ENCODE measurements around the gene KRTAP12-3.
"Not testable (repeated sequence)": the region's sequence is repeated elsewhere in the genome, so short reads cannot be mapped to it uniquely, and the experiment has no call there.

KRTAP12-3 gene, protein sequence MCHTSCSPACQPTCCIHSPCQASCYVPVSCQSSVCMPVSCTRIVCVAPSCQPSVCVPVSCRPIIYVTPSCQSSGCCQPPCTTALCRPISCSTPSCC

DNA sequence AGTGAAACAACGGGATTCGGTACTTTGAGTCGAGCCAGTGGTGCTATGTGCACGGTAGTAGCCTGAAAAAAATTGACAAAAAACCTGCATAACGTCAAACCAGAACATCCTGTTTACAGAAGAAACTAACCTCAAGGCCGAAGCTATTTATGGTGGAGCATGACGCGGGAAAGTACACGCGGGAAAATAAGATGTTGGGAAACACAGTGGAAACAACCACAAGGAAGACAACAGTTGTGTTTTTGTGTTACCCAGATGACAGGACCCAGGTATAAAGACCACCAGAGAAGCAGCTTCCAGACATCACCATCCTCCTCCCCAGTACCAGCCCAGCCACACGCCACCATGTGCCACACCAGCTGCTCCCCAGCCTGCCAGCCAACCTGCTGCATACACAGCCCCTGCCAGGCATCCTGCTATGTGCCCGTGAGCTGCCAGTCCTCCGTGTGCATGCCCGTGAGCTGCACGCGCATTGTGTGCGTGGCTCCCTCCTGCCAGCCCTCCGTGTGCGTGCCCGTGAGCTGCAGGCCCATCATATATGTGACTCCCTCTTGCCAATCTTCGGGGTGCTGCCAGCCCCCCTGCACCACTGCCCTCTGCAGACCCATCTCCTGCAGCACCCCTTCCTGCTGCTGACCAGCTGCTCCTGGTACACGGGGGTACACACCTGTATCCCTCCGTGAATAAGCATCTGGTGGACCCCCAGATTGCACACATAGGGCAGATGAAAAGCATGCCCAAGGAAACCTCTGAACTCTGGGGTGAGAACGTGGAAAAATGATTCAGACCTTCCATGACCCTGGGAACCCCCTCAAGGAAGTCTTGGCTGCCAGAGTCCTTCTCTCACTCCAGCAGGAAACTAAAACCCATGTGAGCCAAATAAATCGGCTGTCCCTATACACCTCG, at the start of gene KRTAP12-3:
KRTAP12-3 (plus strand) TSS at position 298 of the 906 bp plus-strand sequence; CDS start at position 346, 48 bp downstream.
- in situ Hi-C loops (cut with HindIII; ENCODE audit: low sequenced_read_pairs): no loop called here

DNA sequence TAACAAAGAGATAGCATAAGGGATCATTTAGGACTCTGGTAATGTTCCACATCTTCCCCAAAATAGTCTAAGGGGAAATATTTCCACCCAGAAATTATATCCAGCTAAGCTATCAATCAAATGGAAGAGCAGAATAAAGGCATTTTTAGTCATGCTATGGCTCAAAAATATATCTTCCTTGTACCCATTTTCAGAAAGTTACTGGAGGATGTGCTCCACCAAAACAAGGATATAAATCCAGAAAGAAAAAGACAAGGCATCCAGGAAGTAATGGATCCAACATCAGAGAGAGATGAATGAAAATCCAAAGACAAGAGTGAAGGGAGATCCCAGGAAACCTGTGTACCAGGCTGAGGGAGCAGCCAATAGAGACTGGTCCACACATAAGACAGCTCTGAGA, 48.5 kb upstream of the KRTAP12-3 start:
- in situ Hi-C loops (cut with HindIII; ENCODE audit: low sequenced_read_pairs): no loop called here

DNA sequence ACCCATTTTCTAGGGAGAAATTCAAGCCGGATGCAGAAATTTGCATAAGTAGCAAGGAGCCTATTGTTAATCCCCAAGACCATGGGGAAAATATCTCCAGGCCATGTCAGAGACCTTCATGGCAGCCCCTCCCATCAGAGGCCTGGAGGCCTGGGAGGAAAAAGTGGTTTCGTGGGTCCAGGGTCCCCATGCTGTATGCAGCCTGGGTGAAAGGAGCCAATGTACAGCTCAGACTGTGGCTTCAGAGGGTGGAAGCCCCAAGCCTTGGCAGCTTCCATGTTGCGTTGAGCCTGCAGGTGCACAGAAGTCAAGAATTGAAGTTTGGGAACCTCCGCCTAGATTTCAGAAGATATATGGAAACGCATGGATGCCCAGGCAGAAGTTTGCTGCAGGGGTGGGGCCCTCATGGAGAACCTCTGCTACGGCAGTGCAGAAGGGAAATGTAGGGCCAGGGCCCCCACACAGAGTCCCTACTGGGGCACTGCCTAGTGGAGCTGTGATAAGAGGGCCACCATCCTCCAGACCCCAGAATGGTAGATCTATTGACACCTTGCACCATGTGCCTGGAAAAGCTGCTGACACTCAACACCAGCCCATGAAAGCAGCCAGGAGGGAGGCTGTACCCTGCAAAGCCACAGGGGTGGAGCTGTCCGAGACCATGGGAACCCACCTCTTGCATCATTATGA, 47.4 kb upstream of the KRTAP12-3 start:
- in situ Hi-C loops (cut with HindIII; ENCODE audit: low sequenced_read_pairs): not testable (repeated sequence)

DNA sequence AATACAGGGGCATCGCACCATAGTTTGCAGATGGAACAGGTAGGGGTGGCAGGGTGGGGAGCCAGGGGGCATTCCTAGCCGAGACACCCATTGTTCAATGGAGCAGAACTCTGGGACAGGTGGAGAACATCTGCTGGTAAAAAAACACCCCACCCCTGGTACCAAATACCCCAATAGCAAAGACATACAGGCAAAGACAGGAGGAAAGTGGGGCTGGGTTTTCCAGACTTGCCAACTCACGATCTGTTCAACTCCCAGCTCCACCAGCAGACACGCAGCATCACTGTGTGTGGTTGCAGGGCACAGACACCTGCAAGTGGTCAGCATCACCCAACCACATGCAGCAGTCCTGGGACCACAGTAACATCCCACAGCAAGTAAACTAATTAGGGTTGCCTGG, 46.2 kb upstream of the KRTAP12-3 start:
- in situ Hi-C loops (cut with HindIII; ENCODE audit: low sequenced_read_pairs): no loop called here

DNA sequence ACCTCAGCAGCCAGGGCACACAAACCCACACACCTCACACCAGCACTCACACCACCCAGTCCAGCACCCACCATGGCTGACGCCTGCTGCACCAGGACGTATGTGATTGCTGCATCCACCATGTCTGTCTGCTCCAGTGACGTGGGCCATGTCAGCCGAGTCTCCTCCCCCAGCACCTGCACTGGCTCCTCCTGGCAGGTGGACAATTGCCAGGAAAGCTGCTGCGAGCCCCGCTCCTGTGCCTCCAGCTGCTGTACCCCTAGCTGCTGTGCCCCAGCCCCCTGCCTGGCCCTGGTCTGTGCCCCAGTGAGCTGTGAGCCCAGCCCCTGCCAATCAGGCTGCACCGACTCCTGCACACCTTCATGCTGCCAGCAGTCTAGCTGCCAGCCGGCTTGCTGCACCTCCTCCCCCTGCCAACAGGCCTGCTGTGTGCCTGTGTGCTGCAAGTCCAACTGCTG, 45.7 kb upstream of the KRTAP12-3 start, which contains the start of gene KRTAP10-8:
KRTAP10-8 (plus strand) TSS at position 51 of the 458 bp plus-strand sequence; CDS start at position 73, 22 bp downstream.
- in situ Hi-C loops (cut with HindIII; ENCODE audit: low sequenced_read_pairs): no loop called here

DNA sequence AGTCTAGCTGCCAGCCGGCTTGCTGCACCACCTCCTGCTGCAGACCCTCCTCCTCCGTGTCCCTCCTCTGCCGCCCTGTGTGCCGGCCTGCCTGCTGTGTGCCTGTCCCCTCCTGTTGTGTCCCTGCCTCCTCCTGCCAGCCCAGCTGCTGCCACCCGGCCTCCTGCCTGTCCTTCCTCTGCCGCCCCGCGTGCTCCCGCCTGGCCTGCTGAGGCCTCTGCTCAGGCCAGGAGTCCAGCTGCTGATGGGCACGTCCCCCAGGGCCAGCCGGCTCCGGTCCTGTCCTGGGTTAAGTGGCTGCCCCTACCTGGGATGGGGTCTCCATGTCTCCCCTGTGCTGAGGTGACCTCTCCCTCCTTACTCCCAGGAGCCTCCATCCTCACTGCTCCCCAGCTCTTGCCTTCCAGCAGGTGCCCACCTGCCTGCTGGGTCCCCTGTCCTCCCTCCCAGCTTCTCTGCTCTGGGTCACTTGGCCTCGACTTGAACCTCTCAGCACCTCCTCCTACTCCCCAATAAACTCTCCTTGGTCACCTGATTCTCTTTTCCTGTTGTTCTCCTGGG, 45.0 kb upstream of the KRTAP12-3 start:
- in situ Hi-C loops (cut with HindIII; ENCODE audit: low sequenced_read_pairs): no loop called here

DNA sequence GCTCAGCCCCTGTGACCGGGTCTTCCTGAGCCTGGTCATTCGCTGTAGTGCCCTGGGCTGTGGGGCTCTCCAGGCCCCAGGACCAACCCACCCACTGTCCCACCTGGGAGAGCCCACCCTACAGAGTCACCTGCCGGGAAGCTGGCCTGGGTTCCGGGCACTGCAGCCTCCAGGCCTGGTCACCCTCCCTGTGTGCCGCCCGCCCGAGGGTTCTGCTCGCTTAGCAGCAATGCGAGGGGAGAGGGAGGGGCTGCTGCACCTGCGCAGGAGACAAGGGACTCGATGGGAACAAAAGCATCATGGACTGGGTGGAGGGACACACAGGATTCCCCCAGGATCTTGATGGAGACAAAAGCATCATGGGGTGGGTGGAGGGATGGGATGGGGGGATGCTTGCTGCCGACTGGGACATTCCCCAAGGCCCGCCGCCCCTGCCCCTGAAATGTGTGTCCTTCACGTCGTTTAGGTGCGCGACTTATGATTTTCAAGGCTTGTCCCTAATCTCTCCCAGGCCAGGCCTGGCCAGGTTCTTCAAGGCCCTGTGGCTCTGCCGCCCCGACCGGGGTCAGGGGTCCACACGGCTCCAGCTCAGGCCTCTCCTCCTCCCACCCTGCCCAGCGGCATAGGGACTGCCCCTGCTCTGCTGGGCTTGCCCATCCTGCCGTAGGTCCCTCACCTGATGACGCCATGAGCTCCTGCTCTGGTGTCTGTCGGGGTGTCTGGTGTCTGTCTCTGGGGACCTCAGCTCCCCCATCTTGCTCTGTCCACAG, 44.2 kb upstream of the KRTAP12-3 start:
- in situ Hi-C loops (cut with HindIII; ENCODE audit: low sequenced_read_pairs): no loop called here

DNA sequence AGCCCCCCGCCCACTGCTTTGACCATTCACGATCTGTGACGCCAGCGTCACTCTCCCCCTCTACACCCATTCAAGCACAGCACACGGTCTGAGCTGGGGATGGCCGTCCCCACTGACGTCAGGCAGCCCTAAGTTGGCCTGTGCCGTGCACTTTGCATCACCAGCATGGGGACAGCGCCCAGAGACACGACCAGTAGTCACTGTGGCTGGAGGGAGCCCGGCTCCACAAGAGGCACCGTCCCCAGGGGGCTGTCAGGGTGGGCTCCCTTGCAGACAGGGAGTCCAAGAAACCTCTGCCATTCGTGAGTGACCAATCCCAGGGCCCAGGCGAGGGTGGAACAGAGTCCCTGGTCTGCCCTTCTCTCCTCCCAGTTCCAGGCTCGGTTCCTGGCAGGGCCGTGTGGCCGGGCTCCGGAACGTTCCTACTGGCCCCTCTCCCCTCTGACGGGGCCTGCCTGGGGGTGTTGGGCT, 43.5 kb upstream of the KRTAP12-3 start:
- in situ Hi-C loops (cut with HindIII; ENCODE audit: low sequenced_read_pairs): no loop called here

DNA sequence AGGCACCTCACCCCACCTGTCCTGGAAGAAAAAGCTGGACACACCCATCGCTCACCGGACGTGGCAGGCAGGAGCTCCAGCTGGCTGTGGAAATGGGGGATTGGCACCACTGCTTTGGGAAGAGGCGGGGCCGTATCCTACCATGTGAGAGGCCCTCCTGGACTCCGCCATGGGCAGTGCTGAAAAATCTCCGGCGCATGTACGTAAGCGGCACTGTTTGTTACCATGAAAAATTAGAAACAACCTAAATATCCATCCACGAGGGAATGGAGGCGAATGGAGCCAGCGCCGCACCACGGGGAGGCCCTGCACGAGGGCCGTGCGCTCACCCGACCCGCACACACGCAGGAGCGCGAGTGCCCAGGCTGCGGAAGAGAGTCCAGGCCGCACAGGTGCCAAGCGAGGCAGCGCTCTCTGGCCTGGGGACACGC, 42.8 kb upstream of the KRTAP12-3 start:
- in situ Hi-C loops (cut with HindIII; ENCODE audit: low sequenced_read_pairs): no loop called here

DNA sequence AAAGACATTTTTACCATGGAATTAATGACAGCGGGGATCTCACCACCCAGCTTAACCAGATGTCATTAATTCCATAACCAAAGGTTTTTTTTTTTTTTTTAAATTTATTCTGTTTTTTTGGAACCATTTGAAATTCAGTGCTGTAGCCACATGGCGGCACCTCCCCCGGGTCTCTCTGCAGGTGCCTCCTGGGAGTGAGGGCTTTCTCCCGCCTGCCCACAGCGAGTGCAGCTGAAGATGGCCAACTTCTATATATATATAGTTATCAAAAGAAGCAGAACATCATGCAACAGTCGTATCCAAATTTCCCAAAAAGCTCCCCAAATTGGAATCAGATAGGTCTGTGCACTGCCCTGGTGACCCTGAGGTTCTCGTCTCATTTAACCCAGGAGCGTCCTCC, 42.3 kb upstream of the KRTAP12-3 start:
- in situ Hi-C loops (cut with HindIII; ENCODE audit: low sequenced_read_pairs): no loop called here

DNA sequence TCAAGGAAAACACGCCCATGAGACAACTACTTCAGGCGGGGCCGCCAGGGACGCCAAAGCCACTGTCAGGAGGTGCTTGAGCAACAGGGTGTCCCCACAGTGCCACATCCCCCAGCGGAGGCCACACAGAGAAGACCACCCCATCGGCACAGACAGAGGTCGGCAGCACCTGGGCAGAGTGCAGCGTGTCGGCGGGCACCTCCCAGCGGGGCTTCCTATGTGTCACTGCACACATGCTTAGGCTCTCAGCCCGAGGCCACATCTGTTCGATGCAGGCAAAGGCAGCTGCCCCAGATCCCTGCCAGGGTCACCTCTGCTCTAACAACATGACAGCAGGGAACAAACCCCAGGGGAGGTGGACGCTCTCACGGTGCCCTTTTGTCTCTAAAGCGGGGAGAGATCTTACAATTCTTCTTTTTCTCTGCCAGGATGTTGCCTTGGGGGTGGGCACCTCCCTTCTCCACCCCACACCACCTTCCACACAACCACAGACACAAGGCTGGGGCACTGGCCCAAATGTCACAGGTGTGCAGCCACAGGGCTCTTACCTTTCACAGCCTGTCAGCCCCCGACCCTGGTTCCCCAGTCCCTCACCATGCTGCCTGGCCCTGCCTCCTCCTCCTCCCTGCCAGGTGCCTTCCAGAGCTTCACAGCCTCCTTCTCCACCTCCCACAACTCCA, 41.7 kb upstream of the KRTAP12-3 start:
- in situ Hi-C loops (cut with HindIII; ENCODE audit: low sequenced_read_pairs): no loop called here

DNA sequence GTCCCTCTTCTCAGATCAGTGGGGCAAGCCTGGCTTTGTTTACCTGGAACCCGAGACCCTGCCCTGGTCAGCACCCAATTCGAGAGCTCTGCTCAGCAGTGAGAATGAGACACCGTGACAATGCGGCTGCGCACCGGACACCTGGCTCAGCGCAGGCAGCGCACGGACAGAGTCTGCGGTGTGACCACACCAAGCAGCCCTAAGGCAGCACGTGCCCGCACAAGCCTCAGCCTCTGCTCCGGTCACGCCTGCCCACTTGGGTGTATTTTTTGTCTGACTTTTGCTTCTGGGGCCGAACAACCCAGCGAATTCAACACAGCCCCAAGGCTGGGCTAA, 41.2 kb upstream of the KRTAP12-3 start:
- in situ Hi-C loops (cut with HindIII; ENCODE audit: low sequenced_read_pairs): no loop called here

DNA sequence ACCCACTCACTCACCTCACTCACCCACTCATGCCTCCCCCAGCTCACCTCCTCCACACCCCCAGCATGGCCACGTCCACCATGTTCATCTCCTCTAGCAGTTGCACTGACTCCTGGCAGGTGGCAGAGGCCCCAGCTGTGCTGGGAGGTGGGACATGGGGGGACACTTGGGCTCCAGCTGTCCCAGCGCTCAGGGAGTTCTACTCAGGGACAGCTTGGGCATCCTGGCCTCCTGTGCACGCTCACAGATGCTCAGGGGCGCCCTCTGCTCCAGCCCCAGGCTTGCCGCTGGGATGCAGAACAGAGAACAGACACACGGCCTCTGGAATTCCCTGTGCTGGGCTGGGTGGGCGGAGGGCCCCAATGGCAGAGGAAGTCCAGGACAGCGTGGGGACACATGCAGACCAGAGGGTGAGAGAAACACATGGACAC, 40.6 kb upstream of the KRTAP12-3 start:
- in situ Hi-C loops (cut with HindIII; ENCODE audit: low sequenced_read_pairs): no loop called here

DNA sequence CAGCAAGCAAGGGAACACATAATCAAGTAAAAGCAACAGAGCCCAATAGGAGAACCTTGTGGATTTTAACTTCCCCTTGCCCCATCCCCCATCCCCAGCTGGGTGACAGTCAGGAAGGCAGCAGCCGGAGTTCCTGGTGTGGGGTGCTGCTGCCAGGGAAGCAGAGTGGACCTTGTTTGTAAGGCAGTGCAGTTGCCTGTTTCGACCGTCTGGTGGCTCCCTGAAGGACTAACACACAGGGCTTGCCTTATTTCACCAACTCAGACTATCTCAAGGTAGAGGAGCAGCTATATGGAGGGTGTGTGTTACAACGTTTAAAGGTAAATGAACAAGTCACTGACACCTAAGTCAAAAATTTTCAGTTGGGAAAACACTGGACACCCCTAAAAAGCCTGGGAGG, 39.2 kb upstream of the KRTAP12-3 start:
- in situ Hi-C loops (cut with HindIII; ENCODE audit: low sequenced_read_pairs): no loop called here

DNA sequence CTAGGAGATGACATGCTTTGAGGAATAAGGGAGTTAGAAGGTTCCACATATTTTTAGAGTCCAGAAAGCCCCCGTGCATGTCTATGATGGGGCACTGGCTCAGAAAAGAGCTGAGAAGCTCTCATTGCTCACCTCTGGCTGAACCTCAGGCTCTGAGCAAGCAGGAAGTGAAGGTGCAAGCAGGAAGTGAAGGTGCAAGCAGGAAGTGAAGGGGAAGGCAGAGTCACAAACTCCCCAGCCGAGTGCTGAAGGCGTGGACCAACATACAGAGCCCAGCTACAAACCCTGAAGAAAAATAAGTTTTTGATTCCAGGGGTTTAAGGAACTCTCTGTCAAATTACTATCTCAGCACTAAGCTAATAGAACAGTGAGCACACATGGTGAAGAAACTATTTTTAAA, 38.8 kb upstream of the KRTAP12-3 start:
- in situ Hi-C loops (cut with HindIII; ENCODE audit: low sequenced_read_pairs): no loop called here

DNA sequence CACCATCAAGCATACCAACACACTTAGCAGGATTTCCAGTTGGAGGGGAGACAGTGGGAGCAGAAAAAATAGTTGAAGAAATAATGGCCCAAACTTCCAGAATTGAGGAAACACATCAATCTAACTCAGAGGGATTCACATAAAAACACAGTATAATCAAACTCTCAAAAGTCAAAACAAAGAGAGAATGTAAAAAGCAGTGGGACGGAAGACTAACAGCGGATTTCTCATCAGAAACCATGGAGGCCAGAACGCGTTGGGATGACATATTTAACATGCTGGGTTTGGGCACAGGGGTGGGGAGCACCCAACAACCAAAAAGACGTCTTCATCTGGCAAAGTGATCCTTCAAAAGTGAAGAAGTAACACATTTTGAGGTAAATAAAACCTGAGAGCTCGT, 37.8 kb upstream of the KRTAP12-3 start:
- in situ Hi-C loops (cut with HindIII; ENCODE audit: low sequenced_read_pairs): no loop called here

DNA sequence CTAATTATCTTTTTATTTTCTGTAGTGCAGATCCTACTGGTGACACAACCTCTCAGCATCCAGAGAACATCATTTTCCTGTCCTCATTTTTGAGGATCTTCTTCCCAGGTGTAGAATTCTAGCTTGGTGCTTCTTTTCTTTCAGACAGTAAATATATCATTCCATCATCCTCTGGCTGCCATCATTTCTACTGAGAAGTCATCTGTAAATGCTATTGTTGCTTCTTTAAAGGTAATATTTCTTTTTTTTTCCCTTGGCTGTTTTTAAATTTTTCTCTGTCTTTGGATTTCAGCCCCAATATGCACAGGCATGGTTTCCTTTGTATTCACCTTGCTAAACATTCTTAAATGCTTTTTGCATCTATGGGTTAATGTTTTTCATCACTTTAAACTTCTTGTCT, 34.2 kb upstream of the KRTAP12-3 start:
- in situ Hi-C loops (cut with HindIII; ENCODE audit: low sequenced_read_pairs): no loop called here

DNA sequence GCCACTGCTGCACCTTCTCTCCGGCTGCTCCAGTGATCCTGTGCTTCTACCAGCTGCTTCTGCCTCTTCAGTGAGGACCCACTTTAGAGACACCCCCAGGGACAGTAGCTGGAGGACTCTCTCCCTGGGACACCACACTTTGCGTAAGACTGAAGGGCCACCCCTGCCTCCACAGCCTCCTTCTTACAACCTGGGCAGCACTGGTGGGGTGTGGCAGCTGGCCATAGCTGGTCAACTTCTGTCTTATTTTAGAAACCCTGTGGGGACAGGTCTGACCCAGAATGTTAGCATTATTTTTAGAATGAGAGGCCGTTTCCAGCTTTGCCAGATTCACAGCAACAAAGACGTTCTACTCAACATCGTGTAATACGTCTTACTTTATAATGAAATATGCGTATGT, 32.0 kb upstream of the KRTAP12-3 start:
- in situ Hi-C loops (cut with HindIII; ENCODE audit: low sequenced_read_pairs): no loop called here

DNA sequence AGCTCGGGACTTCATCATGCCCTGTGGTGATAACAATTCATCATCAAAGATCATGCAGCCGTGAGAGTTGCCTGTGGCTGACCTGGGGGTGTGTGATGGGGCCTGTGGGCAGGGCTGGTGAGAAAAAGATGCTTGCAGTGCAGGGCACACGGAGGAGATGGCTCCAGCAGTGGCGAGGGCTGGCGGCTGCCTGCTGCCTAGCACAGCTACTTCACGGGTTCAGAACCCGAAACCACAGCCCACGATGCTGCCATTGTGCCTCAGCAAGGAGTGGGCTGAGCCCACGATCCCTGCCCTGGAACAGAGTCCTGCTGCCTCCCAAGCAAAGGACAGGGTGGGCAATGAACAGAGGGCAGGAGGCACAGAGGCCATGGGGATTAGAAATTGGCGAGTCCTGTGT, 31.5 kb upstream of the KRTAP12-3 start:
- in situ Hi-C loops (cut with HindIII; ENCODE audit: low sequenced_read_pairs): no loop called here

DNA sequence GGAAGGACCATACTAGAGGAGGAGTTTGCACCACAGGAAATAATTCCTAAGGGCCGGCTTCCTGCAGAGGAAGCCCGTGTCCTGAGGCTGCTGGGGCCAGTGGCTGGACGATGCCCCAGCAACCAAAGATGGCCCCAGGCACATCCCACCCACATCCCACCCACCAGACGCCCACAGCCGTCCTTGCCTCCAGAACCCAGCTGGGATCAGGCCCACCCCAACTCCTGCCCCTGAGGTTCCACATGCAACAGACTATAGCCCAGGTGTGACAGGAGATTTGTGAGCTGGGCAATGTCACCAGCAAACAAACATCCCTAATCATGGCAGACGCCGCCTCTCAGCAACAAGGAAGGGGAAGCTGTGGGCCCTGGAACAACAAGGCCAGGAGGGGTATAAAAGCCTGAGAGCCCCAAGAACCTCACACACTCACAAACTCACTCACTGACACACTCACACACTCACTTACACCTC, 31.0 kb upstream of the KRTAP12-3 start, which contains the start of gene KRTAP10-9:
KRTAP10-9 (plus strand) TSS at position 421 of the 471 bp plus-strand sequence. CDS start 79 bp downstream, outside the sequence.
- in situ Hi-C loops (cut with HindIII; ENCODE audit: low sequenced_read_pairs): no loop called here
